GM19351 (cell line): ENCODE measurements around the gene ATP6V1G1.
"Not testable (repeated sequence)": the region's sequence is repeated elsewhere in the genome, so short reads cannot be mapped to it uniquely, and the experiment has no call there.

Source experiments
- ATAC-seq: cut with Tn5 transposase; IDR thresholded peaks from one replicate; pipeline ENCODE4 v1.9.1; 2021; ENCODE audit warnings: mild to moderate bottlenecking, moderate library complexity; ENCODE audit not compliant: unreplicated experiment

The ATP6V1G1 gene

GRCh38 chr9:114587345-114588202 is at the start of gene ATP6V1G1:
TSS of gene ATP6V1G1 (plus strand) at chr9:114587769. CDS start at chr9:114587839, 70 bp downstream.
- ATAC-seq: peak; percentile 92

- ATAC-seq: peak; percentile 82
Observed at GRCh38 chr9:114538241-114538640, 49.3 kb upstream of the ATP6V1G1 start.

DNA sequence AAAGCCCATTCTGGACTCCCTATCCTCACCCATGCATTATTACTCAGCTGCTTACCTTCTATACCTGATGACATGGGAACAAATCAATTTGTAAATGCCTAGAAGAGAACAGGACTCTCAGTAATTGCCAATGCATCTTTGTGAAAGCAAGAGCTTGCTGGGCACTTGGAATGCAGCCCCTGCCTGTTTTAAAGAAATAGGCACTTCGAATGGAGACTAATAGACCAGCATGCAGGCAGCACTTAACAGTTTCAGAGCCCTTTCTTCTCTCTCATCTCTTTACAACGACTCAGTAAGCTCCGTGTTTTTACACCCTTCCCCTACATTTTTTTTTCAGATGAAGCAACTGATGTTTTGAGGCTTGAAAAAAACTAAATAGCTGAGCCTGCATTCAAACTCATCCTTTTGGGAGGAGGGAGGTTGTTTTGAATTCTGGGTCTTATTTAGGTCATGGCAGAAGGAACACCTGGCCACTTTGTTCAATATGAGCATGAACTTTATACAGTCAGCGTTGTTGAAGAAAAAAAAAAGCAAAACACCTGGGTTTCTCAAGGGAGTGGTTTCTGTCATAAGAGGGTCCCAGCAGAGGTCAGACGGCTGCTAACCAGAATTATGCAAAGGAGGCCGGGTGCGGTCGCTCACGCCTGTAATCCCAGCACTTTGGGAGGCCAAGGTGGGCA is 47.7 kb upstream of the ATP6V1G1 start:
- ATAC-seq: no peak

- no peak for ATAC-seq
Observed at GRCh38 chr9:114545055-114545454, 42.5 kb upstream of the ATP6V1G1 start.

DNA sequence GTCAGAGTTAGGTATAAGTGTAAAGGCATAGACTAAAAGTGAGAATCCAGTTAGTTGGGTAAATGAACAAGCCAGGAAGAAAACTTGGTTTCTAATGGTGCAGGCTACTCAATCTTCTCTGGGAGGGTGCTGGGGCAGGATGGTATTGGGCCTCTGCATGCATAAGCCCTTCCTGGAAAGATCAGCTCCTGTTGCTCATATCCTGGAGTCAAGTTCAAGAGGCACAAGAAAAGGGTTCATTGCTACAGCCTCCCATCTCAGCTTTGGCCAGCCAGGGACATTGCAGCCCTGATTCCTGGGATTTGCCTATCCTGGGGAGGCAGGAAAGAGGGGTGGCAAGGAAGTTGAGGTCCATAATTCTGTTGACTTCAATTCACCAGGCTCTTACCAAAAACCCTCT is 40.7 kb upstream of the ATP6V1G1 start:
- ATAC-seq: no peak

- ATAC-seq: no peak
Observed at GRCh38 chr9:114549697-114550330, 37.8 kb upstream of the ATP6V1G1 start.

- ATAC-seq: no peak
Observed at GRCh38 chr9:114551750-114552685, 35.6 kb upstream of the ATP6V1G1 start.

DNA sequence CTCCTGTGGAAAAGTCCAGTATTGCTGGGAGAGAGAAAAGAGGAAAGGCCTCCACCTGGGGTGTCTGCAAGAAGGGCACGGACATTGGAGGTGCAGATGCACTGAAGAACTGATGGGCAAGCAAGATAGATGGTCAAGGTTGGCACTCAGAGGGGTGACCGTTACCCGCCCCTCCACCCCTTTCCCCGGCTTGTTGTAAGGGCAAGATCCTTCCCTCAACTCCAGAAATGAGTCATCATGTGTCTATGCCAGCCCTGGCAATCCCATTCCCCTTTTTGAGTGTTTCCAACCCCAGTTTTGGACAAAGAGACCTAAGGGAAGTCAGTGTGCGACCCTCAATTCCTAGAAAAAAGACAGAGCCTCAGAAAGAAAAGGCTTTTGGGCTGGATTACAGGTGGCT is 34.9 kb upstream of the ATP6V1G1 start:
- no peak for ATAC-seq

GRCh38 chr9:114553202-114553601 is 34.4 kb upstream of the ATP6V1G1 start:
- ATAC-seq: no peak

- ATAC-seq: no peak
Observed at GRCh38 chr9:114555696-114556095, 31.9 kb upstream of the ATP6V1G1 start.

DNA sequence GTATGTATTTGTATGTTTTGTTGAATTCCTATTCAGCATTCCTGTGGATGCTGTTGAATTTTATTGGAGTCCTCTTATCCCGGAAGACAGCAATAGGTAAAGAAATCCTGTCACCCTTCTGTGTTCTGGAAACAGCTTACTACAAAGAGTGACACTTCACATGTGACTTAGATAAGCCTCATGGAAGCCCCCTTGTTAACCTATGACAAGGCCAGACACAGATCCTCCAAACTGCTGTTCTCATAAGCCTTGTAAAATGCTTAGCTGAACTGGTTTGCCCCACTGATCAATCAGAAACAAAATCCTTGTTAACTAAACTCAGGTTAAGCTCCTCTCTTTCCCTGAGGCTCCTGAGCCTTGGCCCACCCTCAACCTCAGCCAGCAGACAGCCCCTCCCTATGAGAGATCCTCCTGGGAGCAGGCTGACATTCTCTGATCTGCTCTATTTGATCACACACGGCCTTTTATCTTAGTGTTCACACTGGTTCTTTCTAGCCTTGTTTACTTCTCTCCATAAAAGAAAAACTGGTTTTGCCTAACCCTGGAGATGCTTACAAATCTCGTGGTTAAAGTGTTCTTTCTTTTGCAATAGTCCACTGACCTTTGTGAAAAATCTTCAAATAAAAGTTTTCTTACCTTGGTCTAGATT is 29.4 kb upstream of the ATP6V1G1 start:
- ATAC-seq: no peak

DNA sequence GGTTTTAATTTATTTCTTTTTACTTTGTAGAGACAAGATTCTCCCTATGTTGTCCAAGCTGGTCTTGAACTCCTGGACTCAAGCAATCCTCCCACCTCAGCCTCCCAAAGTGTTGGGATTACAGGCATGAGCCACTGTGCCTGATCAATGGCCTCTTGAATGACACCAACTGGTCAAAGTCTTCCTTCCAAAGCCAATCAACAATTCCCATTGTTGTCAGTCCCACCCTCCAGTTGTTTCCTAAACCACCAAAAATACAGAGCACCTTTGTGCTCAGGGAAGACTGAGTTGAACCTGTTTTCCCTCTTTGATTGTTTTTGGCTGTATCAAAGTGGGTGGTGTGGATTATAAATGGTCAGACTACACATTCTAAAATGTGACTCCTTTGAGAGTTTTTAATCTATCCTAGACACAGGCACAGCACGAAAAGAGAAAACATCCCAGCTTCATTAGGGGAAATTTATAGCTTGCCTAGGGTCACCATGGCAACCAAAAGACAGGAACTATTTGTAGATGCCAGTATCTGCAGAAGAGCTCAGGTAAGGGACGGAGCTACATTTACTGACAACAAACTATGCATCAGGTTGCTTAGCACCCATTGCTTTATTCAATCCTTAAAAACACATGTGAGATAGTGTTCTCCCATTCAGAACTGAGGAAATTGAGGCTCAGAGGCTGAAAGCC is 27.6 kb upstream of the ATP6V1G1 start:
- no peak for ATAC-seq

DNA sequence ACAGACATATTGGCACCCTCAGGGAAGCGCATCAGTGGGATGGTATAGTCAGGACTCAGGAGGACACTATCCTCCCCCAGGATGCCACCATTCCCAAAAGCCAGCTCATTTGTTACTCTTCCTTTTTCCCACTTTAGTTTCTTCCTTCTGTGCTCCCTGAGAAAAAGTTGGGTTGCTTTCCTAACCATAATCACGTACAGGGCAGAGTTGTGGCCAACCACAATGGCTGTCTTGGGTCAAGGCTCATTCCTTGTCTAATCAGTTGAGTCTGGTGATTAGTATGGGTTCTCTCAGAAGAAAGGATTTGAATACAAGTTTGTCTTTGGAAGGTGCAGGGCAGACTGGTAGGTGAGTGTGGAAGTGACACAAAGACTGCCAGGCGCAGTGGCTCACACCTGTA is 26.6 kb upstream of the ATP6V1G1 start:
- ATAC-seq: no peak

DNA sequence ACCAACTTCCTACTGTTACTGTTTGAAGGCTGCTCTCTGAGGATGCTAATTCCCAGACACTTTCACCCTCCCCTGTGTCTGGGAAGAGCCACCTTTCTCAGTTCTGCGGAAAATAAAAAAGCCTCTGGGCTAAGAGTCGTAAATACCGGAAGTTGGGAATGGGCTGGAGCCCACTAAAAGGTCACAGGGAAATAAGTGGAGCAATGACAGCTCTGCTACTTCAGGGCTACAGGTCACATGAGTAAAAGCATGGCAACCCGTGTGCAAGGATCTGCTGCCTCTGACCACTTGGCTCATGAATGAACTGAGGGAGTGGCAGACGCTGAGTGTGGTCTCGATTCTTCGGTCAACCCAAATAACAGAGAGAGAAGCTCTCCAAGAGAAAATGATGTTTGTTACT is 25.8 kb upstream of the ATP6V1G1 start:
- no peak for ATAC-seq

- no peak for ATAC-seq
Observed at GRCh38 chr9:114565204-114565603, 22.4 kb upstream of the ATP6V1G1 start.

GRCh38 chr9:114570742-114571141 is 16.8 kb upstream of the ATP6V1G1 start:
- ATAC-seq: no peak

DNA sequence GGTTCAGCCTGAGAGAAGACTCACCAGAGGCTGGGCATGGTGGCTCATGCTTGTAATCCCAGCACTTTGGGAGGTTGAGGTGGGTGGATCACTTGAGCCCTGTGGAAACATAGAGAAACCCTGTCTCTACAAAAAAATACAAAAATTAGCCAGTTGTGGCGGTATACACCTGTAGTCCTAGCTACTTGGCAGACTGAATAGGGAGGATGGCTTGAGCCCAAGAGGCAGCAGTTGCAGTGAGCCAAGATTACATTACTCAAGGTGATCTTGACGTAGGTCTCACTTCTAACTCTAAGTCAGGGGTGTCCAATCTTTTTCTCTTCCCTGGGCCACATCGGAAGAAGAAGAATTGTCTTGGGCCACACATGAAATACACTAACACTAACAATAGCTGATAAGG is 16.2 kb upstream of the ATP6V1G1 start:
- ATAC-seq: no peak

DNA sequence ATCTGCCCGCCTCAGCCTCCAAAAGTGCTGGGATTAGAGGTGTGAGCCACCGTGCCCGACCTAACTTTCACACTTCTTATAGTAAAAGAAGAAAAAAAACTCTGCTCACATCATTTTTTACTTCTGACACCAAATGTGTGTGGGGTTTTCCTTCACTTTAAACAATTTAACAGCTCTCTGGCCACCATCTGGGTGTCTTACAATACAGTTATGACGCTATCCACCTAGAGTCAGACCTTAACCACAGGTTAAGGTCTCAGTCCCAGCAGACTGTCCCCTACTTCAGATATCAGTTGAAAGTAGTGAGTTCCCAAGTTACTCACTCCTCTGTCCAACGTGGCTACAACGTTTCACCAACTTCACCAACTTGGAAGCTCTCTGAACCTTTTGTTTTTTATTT is 15.4 kb upstream of the ATP6V1G1 start:
- ATAC-seq: no peak

DNA sequence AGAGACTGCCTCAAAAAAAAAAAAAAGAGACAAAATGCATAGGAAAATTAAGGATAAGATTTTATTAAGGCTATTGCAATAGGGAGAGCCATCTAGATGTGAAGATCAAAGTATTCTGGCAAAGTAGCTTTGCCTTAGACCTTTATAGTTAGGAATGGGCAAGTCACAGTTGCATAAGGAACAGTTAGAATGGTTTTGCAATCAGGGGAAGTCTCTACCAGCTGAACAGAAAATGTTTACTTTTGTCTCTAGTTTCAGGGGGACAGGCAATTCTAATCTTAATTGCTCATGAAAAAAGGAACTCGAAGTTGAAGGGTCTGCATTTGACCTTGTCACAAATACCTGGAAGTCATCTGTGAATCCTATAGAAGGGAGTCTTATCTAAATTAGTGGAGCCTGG is 13.1 kb upstream of the ATP6V1G1 start:
- no peak for ATAC-seq

- not testable (repeated sequence) for ATAC-seq
Observed at GRCh38 chr9:114576779-114577178, 10.8 kb upstream of the ATP6V1G1 start.
